HFF-Myc (cell line): ENCODE results near the gene IAH1.

ENCODE experiments used
- DNase-seq: peaks from one replicate; pipeline ENCODE4 v3.0.0-alpha.2; 2011; ENCODE audit warnings: low read depth; ENCODE audit errors: extremely low read depth
- H3K4me3 ChIP-seq: replicated peaks from 2 replicates; pipeline ENCODE4 v1.5.1; 2011; ENCODE audit warnings: low read depth, mild to moderate bottlenecking, control low read depth, low read length
- TF ChIP-seq, protein P1 (sequence below): IDR thresholded peaks from 2 replicates; pipeline ENCODE4 v1.5.1; 2012; ENCODE audit warnings: mild to moderate bottlenecking, low read depth, low read length, control low read depth; ENCODE audit errors: missing control alignments

IAH1 gene

GRCh38 chr2:9536504-9536903 is 62.2 kb downstream of the IAH1 start:
- TF ChIP-seq, protein P1, sequence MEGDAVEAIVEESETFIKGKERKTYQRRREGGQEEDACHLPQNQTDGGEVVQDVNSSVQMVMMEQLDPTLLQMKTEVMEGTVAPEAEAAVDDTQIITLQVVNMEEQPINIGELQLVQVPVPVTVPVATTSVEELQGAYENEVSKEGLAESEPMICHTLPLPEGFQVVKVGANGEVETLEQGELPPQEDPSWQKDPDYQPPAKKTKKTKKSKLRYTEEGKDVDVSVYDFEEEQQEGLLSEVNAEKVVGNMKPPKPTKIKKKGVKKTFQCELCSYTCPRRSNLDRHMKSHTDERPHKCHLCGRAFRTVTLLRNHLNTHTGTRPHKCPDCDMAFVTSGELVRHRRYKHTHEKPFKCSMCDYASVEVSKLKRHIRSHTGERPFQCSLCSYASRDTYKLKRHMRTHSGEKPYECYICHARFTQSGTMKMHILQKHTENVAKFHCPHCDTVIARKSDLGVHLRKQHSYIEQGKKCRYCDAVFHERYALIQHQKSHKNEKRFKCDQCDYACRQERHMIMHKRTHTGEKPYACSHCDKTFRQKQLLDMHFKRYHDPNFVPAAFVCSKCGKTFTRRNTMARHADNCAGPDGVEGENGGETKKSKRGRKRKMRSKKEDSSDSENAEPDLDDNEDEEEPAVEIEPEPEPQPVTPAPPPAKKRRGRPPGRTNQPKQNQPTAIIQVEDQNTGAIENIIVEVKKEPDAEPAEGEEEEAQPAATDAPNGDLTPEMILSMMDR, result no peak
- DNase-seq, result no peak
- H3K4me3 ChIP-seq, result no peak overlapping the region

GRCh38 chr2:9538000-9538507 is 63.7 kb downstream of the IAH1 start:
- no peak overlapping the region for H3K4me3 ChIP-seq
- TF ChIP-seq, protein P1, result no peak
- no peak for DNase-seq
